GM19438 (cell line): ENCODE data around the gene SP9.
"Not testable (repeated sequence)": the region's sequence is repeated elsewhere in the genome, so short reads cannot be mapped to it uniquely, and the experiment has no call there.

Experiments
- ATAC-seq: cut with Tn5 transposase; IDR thresholded peaks from one replicate; pipeline ENCODE4 v1.9.1; 2021; ENCODE audit warnings: low read depth; ENCODE audit not compliant: unreplicated experiment

Gene SP9

DNA sequence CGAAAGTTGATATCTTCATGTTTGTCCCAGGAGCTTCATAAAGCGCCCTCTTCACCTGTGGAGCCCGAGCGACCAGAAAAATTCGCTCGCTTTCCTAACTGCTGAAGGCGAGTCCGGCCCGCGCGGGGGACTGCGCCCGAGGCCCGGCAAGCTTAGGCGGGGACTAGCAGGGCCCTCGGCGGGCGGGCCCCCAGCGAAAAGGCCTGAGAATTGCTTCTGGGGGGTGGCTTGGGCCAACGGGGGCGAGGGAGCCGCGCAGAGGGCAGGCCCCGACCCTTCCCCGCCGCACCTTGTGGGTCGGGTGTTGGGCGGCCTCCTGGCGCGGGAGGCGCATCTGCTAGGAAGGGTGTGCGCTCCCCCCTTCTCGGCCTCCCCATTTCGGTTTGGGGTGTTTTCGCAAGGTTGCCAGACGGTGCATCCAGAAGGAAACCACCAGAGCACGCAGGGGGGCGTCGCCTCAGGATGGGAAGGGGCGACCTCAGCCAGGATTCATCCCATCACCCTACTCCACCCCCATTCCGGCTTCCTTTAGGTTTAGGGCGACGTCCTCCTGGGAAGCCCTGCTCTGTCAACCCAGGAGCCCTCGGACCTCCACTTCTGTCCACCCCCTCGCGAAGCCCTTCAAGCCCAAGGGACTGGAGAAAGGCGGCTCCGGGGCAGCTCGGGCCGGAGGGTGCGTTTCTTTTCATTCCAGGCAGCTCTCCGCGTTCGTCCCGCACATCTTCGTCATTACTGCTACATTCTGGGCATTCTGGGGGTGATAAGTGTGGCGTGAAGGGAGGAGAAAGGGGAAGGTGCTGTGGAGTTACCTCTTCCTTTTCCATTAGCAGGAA is 9.1 kb downstream of the SP9 start:
- ATAC-seq: no peak

DNA sequence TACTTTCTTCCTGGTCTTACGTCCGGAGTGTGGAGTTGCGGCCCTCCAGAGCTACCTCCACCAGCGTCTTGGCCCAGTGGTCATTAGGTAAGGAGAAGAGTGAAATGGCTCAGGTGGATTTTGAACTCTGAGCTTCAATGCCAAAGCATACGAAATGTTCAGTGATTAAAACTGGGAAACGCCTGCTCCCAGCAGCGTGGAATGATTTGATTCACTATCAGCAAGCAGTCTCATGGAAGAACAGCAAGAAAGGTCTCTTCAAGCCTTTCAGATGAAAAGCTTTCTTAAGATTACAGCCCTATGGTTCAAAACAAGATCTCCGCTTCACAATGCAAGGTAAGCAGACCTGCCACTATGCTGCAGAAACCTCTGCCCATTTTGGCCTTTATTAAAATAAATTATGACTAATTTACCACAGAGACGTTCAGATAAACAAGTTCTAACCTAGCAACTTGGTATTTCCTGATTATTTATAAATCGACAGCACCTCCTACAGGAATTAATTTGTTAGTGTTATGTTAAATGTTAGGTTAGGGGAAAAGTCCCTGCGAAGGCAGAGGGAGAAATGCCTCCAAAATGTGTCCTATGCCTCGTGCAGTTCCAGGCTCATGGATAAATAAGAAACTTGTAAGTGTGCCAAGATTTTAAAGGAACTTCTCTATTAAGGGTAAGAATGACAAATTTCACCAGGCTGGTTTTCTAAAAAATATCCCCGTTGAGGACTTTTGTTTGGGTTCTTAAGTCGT is 10.1 kb downstream of the SP9 start:
- no peak for ATAC-seq

DNA sequence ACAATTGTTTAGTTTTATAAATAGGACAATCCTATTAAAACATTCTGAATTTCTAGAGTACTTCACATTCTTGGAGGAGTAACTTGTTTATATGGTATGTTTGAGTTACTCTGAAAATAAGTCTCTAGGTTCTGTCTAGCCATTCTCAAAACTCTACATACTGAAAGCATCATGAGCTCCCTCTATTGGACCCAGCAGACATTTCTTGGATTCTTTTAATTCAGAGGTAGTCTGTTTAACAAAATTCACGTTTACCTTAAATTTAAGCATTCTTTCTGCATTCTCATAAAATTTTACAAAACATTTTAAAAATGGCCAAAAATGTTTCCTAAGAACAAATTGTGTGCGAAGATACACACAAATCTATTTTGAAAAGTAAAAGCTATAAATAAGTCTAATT is 15.3 kb downstream of the SP9 start:
- ATAC-seq: no peak

DNA sequence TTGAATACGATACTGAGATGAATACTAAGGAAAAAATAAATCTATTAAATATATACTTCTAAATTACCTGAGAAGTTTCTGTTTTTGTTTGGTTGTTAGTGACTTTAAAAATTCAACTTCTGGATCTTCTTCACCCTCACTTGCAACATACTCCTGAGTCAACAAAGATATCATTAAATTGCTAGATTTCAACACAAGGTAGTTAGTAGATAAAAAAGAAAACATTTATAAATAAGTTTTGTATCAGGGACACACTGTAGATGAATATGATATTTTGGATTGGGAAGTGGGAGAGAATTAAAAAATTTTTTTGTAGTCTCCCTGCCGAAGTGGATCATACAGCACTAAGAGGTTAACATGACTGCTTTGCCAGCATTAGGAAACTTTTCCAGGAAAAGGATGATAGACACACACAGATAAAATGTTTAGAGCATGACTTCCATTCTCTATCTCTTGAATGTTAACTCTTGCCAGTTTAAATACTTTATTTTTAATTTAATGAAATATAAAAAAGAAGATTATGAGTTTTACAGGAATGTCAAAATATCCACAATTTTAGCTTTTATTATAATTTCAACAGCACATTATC is 15.9 kb downstream of the SP9 start:
- ATAC-seq: no peak

DNA sequence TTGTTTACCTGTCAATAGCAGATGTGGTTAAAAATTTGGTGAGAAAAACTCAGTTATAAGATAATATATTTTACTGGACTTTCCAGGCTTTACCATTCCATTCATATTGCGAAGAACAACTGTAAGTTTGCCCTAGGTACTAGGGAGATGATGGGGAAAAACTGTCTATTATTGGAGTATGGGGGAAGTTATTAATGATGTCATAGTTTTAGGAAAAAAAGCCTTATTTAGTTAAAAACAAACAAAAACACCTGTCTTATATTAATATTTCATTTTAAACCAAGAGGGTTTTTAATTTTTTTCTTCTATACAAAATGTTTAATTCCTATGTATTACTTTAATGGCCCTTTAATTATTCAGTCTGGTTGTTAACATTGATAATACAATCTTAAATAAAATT is 18.2 kb downstream of the SP9 start:
- ATAC-seq: no peak

DNA sequence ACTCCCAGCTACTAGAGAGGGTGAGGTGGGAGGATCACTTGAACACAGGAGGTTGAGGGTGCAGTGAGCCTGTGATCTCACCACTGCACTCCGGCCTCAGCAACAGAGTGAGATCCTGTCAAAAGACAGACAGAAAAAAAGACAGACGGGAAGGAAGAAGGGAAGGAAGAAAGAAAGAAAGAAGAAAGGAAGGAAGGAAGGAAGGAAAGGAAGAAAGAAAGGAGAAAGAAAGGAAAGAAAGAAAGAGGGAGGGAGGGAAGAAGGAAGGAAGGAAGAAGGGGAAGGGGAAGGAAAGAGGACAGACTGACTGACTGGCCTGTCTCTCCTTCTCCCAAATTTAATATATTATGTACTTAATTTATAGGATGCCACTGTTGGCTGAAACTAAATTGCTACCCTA is 21.6 kb downstream of the SP9 start:
- no peak for ATAC-seq

DNA sequence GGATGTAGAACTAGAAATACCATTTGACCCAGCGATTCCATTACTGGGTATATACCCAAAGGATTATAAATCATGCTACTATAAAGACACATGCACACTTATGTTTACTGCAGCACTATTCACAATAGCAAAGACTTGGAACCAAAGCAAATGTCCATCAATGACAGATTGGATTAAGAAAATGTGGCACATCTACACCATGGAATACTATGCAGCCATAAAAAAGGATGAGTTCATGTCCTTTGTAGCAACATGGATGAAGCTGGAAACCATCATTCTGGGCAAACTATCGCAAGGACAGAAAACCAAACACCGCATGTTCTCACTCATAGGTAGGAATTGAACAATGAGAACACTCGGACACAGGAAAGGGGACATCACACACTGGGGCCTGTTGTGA is 24.9 kb downstream of the SP9 start:
- not testable (repeated sequence) for ATAC-seq

DNA sequence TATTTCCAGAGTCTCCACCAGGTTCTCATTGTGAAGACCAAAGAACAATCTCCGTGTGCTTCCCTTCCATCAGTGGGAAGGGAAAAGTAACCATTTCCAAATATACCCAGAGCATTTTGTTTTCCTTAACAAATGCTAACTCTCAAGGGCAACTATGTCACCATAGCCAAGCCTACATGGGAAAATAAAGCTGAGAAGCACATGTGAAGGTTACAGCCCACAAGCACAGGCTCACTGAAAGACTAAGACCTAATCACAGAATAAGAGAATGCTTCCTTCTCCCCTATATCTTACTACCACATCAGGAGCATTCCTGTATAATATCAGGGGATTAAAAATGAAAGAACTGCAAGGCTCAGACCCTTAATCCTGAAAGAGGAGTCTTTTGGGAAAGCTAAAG is 28.2 kb downstream of the SP9 start:
- ATAC-seq: no peak

DNA sequence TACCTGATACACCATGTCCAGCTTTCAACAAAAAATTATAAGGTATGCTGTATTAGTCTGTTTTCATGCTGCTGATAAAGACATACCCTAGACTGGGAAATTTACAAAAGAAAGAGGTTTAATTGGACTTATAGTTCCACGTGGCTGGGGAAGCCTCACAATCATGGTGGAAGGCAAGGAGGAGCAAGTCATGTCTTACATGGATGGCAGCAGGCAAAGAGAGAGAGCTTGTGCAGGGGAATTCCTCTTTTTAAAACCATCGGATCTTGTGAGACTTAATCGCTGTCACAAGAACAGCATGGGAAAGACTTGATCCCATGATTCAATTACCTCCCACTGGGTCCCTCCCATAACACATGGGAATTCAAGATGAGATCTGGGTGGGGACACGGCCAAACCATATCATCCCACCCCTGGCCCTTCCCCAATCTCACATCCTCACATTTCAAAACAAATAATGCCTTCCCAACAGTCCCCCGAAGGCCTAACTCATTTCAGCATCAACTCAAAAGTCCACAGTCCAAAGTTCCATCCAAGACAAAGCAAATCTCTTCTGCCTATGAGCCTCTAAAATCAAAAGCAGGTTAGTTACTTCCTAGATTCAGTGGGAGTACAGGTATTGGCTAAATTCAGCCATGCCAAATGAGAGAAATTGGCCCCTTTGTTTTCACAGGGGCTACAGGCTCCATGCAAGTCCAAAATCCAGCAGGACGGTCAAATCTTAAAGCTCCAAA is 28.9 kb downstream of the SP9 start:
- ATAC-seq: not testable (repeated sequence)

DNA sequence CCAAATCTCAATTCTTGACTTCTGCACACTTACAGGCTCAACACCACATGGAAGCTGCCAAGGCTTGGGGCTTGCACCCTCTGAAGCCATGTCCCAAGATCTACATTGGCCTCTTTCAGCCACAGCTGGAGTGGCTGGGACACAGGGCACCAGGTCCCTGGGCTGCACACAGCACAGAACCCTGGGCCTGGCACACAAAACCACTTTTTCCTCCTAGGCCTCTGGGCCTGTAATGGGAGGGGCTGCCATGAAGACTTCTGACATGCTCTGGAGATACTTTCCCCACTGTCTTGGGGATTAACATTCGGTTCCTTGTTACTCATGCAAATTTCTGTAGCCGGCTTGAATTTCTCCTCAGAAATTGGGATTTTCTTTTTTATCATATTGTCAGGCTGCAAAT is 29.9 kb downstream of the SP9 start:
- ATAC-seq: no peak

DNA sequence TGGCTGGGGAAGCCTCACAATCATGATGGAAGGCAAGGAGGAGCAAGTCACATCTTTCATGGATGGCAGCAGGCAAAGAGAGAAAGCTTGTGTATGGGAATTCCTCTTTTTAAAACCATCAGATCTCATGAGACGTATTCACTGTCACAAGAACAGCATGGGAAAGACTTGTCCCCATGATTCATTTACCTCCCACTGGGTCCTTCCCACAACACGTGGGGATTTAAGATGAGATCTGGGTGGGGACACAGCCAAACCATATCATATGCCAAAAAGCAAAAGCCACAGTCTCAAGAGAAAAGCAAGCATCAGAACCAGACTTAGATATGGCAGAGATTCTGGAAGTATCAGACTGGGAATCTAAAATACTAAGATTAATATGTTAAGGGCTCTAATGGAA is 30.8 kb downstream of the SP9 start:
- no peak for ATAC-seq

DNA sequence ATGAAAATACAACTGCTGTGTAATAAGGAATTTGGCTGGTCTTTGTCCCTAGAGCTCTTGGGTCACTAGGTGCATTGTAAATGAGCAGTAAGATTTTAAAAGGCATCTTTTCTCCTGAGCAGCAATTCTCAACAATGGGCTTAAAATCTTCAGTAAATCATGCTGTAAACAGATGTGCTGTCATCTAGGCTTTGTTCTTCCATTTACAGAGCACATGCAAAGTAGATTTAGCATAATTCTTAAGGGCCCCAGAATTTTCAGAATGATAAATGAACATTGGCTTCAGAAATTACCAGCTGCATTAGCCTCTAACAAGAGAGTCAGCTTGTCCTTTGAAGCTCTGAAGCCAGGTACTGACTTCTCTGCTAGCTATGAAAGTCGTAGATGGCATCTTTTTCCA is 33.9 kb downstream of the SP9 start:
- ATAC-seq: no peak

DNA sequence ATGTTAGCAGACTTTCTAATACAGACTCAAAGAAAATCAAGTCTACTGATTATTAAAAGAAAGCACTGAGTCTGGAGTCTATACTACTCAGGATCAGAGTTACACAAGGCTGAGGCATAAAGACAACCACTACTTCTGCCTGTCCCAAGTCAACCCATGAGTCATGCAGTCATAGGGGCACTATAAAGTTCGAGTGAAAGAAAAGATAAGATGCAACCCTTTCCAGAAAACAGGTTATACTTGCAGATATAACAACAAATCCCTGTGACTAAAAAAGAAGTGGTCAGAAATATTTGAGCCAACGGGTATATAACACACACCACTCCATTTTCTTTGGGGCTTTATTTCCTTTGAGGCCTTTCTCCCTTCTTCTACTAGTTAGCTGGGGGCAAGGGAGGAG is 42.2 kb downstream of the SP9 start:
- no peak for ATAC-seq

DNA sequence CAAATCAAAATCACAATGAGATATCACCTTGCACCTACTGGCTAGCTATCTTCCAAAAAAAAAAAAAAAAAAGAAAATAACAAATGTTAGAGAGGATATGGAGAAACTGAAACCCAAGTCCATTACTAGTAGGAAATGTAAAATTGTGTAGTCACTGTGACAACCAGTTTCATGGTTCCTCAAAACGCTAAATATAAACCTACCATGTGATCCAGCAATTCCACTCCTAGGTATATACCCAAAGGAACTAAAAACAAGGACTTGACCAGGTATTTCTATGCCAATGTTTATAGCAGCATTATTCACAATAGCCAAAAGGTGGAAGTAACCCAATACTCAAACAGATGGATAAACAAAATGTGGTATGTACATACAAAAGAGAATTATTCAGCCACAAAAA is 49.0 kb downstream of the SP9 start:
- ATAC-seq: no peak

DNA sequence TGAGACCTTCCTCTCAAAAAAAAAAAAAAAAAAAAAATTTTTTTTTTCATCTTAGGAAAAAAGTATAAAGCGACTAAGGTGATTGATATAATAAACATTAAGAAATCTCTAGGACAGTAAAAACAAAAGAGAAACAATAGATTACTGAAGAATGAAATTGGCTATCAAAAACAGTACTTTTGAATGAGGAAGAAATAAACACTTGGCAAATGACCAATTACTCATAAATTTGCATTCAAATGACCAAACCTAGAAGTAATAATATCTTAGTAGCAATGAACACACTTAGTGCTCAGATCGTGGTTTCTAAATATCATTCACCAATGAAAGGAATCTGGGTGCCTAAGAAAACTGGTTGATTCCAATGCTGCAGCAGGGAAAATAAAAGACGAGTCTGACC is 50.4 kb downstream of the SP9 start:
- no peak for ATAC-seq
